PFSK-1 (cell line): Measurements from ENCODE around the gene DPH7.

Experiments
- FOXP2 ChIP-seq: optimal IDR thresholded peaks from 2 replicates; pipeline ENCODE3; 2011; ENCODE audit warnings: borderline replicate concordance, control low read depth, inconsistent platforms; ENCODE audit not compliant: insufficient read depth; ENCODE audit errors: extremely low read length, extremely low read depth
- POLR2AphosphoS5 ChIP-seq: IDR thresholded peaks from 2 replicates; pipeline ENCODE4 v1.6.1; 2012; ENCODE audit warnings: low read depth, mild to moderate bottlenecking, control low read depth, low read length, moderate library complexity
- REST ChIP-seq, 2 experiments: IDR thresholded peaks; 2 replicates each; pipeline versions ENCODE4 v1.6.1 to v1.8.0; 2011 to 2012; ENCODE audit warnings: low read depth in 2 of 2, low read length in 2 of 2, control low read depth in 1 of 2, inconsistent platforms in 1 of 2, mild to moderate bottlenecking in 1 of 2, moderate library complexity in 1 of 2; ENCODE audit not compliant: insufficient read depth in 1 of 2
- SIN3A ChIP-seq: IDR thresholded peaks from 2 replicates; pipeline ENCODE4 v1.6.1; 2012; ENCODE audit warnings: mild to moderate bottlenecking, low read length, moderate library complexity, borderline replicate concordance; ENCODE audit not compliant: insufficient read depth
- TAF1 ChIP-seq: IDR thresholded peaks from 2 replicates; pipeline ENCODE4 v1.6.1; 2012; ENCODE audit warnings: low read length, control low read depth, borderline replicate concordance; ENCODE audit not compliant: insufficient read depth

DPH7 gene

GRCh38 chr9:137506702-137507171 is 72.0 kb downstream of the DPH7 start:
- TF ChIP-seq TAF1 (no peak), SIN3A (no peak), REST (IDR thresholded peaks at IDR 0.05; ENCODE audit: insufficient read depth in 1 of 2, low read depth in 2 of 2, low read length in 2 of 2) (no peak), FOXP2 (no peak), POLR2AphosphoS5 (no peak)

DNA sequence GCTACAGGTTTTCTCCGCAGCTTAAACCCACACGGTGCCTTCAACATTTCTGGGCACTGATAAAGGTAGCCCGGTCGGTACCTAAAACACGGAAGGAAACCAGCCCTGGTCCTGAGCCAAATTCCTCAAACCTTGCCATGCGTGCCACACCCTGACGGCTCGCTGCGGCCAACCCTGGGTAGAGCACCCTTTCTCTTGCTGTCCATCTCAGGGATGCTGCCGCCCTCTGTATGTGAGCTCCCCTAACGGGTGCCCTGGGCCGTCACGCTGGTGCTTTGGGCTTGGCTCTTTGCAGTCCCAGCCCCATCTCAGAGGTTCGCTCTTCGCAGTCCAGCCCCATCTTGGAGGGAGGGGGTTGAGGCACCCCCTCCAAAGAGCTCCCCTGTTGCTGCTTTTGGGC is 72.5 kb downstream of the DPH7 start:
- TF ChIP-seq POLR2AphosphoS5, result no peak
- TF ChIP-seq FOXP2, result no peak
- no peak for TF ChIP-seq REST (IDR thresholded peaks at IDR 0.05; ENCODE audit: insufficient read depth in 1 of 2, low read depth in 2 of 2, low read length in 2 of 2)
- TF ChIP-seq SIN3A, result no peak
- TF ChIP-seq TAF1, result no peak

DNA sequence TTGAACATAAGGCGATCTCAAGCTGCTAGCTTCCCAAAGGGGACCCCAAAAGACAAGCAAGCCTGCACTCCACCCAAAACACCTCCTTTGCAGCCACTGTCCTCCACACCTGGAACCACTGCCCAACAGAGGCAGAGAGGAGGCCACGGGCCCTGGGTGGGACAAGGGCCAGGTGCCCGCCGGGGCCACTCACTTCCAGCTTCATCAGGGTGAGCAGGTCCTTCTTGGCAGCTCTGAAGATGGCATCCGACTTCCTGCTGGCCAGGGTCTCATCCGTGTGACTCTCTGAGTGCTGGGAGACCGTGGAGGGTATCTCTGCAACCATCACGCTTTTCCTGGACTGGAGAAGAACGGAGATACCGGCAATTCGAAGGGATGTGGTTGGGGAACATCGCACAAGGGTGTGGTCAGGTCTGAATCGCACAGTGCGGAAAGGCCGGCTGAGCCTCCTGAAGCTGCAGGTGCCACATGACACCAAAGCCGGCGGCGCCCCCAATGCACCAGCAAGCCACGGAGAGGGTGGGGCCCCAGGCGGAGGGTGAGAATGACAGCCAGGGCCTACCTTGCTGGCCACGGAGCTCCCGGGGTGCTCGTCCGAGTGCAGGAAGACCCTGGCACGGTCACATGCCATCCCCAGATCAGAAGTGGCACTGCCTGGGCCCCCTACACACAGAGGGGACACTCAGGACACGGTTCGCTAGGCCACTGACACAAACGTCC is 73.1 kb downstream of the DPH7 start:
- TF ChIP-seq TAF1 (no peak), FOXP2 (no peak), POLR2AphosphoS5 (no peak), SIN3A (no peak), REST (IDR thresholded peaks at IDR 0.05; ENCODE audit: insufficient read depth in 1 of 2, low read depth in 2 of 2, low read length in 2 of 2) (no peak)
